C4-2B (cell line): ENCODE measurements around the gene NVL.

ENCODE experiments used
- ZFX ChIP-seq: fragments of 450-650 bp; IDR thresholded peaks from 2 replicates; pipeline ENCODE4 v1.6.1; 2017
- TF ChIP-seq, protein P1 (sequence below): fragments of 450-650 bp; conservative IDR thresholded peaks from 2 replicates; pipeline ENCODE4 v1.5.1; 2017; ENCODE audit warnings: mild to moderate bottlenecking

DNA sequence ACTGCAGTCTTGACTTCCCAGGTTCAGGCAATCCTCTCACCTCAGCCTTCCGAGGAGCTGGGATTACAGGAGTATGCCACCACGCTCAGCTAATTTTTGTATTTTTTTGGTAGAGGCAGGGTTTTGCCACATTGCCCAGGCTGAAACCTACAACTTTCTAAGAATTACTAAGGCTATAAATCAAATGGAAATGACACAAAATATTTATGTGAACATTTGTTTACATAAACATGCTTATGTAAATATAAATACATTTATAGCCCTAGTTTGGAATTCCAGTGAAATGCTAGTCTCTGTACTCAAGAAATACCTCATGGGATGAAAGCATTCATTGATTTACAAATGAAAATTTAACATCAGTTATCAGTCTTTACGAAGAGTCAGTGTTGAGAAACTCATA, 47.8 kb downstream of the NVL start:
- TF ChIP-seq, protein P1, sequence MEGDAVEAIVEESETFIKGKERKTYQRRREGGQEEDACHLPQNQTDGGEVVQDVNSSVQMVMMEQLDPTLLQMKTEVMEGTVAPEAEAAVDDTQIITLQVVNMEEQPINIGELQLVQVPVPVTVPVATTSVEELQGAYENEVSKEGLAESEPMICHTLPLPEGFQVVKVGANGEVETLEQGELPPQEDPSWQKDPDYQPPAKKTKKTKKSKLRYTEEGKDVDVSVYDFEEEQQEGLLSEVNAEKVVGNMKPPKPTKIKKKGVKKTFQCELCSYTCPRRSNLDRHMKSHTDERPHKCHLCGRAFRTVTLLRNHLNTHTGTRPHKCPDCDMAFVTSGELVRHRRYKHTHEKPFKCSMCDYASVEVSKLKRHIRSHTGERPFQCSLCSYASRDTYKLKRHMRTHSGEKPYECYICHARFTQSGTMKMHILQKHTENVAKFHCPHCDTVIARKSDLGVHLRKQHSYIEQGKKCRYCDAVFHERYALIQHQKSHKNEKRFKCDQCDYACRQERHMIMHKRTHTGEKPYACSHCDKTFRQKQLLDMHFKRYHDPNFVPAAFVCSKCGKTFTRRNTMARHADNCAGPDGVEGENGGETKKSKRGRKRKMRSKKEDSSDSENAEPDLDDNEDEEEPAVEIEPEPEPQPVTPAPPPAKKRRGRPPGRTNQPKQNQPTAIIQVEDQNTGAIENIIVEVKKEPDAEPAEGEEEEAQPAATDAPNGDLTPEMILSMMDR: no peak
- no peak for TF ChIP-seq ZFX
